ENCODE data around the gene ZBTB17. TPM values are rescaled to one million over a fixed set of nuclear protein-coding genes. Genes with fewer than 3 reads are reported as not detected.

The ZBTB17 gene
- total and polyA plus RNA-seq, 10 of the 15 experiments (the other 5 are each of a cell fraction or from before 2014, with no cell fraction given): 0.87 to 59.4 (median 38.7) TPM

DNA sequence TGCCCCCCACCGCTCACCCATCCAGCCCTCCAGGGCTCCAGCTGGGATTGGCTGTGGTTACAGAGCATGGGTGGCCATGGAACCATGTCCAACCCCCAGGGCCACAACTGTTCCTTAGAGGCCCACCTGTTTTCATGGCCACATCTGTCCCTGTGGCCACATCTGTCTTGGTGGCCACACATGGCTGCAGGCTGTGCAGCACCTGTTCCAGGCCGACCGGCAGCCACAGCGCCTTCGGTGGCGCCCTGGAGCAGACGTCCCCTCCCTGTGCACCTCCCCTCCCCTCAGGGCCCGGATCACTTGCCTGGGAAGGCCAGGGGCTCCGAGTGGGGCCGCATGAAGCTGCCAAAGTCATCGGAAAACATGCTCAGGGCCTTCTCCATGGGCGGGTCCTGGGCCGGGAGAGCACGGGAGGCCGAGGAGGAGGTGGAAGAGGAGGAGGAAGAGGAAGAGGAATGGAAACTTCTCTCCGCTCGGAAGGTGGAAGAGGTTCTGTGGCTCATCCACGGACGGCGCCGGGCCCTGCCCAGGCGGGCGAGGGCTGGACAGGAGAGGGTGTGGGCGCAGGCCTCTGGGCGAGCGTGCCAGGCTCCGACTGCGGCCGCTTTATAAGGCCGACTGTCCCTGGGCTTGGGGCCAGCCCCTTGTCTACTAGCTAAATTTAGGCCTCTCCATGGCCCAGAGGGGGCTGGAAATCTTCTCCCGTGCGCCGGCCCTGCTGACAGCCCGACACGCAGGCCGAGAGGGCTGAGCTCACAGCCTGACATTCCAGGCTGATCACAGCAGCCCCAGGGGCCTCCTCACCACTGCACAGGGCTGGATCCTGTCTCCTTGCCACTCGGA is 41.8 kb upstream of the ZBTB17 start, which contains the start of gene HSPB7:
HSPB7 (minus strand) TSS at position 583 of the 843 bp plus-strand sequence; CDS start at position 503, 80 bp downstream.
- no TSS peak for BruUV-seq (replicated peaks)
- in situ Hi-C loops (cut with MboI): no loop called here
- ChIA-PET POLR2A (no interaction called here), SMC1A (ENCODE audit: uncharacterized antibody, unreplicated experiment) (no interaction called here), CTCF (interaction anchor here (6.4 kb wide), 1 partner anchor 9 kb away, joined by 36 read pairs; no protein-coding TSS in a partner anchor), RAD21 (ENCODE audit: unreplicated experiment) (no interaction called here)
- Histone ChIP-seq H3K4me1 (ENCODE audit: control insufficient read depth, insufficient read depth, low read length) (peaks cover 26% of the 10 kb centered on the region), H3K4me2 (ENCODE audit: control insufficient read depth, insufficient read depth) (no peak within 1 kb of the TSS), H3K9me3 (replicated peaks; ENCODE audit: control insufficient read depth, insufficient read depth, low read length) (no peaks in the 10 kb centered on the region), H3K27ac (ENCODE audit: control insufficient read depth, insufficient read depth) (no peak within 1 kb of the TSS), H3K36me3 (ENCODE audit: control insufficient read depth in 2 of 2, insufficient read depth in 2 of 2, low read length in 1 of 2) (no peaks in the 10 kb centered on the region), H3K9ac (ENCODE audit: control insufficient read depth, insufficient read depth, low read length) (no peak within 1 kb of the TSS), H2AFZ (ENCODE audit: control insufficient read depth, low read depth, low read length) (no peak within 1 kb of the TSS), H3K4me3 (no peak within 1 kb of the TSS), H3K79me2 (ENCODE audit: control insufficient read depth, insufficient read depth, low read length) (no peaks in the 10 kb centered on the region), H4K20me1 (ENCODE audit: control insufficient read depth, insufficient read depth) (no peaks in the 10 kb centered on the region), H3K27me3 (replicated peaks in 1 of 2; ENCODE audit: control insufficient read depth in 2 of 2, insufficient read depth in 2 of 2, low read length in 1 of 2) (peaks cover 0 to 2% of the 10 kb centered on the region in 2 experiments; a peak in 2 of 4 replicates)
- ATAC-seq (peak; percentile 30; the same call in 2 of the 3 replicates), FAIRE-seq (no peak), DNase-seq (ENCODE audit: low read depth, low spot score) (no peak)
- peak; percentile 95 for TF ChIP-seq TCF12 (IDR thresholded peaks at IDR 0.05; ENCODE audit: low read depth, low read length)
- 0 out of 2 replicates have a peak, but pooled peaks have one; percentile 46 for TF ChIP-seq TCF3 (IDR thresholded peaks at IDR 0.05; ENCODE audit: borderline replicate concordance, insufficient read depth, low read depth, low read length)
- no peak for TF ChIP-seq ZBED1 (IDR thresholded peaks at IDR 0.05; ENCODE audit: borderline replicate concordance)
- TF ChIP-seq CTCF (IDR thresholded peaks at IDR 0.05 in 2 of 3, conservative IDR thresholded peaks at IDR 0.05 in 1 of 3; ENCODE audit: control insufficient read depth in 2 of 3, extremely low read depth in 1 of 3, insufficient read depth in 1 of 3, low read depth in 3 of 3, low read length in 3 of 3): peak in 1 of 3 experiments; percentile 17; a peak in 1 of 6 replicates
- intact Hi-C loops (cut with micrococcal nuclease; ENCODE audit: unreplicated experiment): no loop called here
- WGBS (ENCODE audit: insufficient coverage, insufficient replicate concordance, low lambda C conversion rate, missing lambda C conversion rate): 32% methylated on average over 37 of the region's 37 CpGs
